GM12864 (cell line): ENCODE measurements around the gene KMT2C.

Experiments
- DNase-seq: peaks from one replicate; pipeline ENCODE4 v3.0.0-alpha.2; 2011; ENCODE audit warnings: low read depth
- H3K4me3 ChIP-seq: 2 replicates; pipeline ENCODE4 v1.5.1; 2011; ENCODE audit warnings: mild to moderate bottlenecking, low read depth, low read length, control low read depth
- CTCF ChIP-seq: IDR thresholded peaks from 2 replicates; pipeline ENCODE4 v1.5.1; 2011; ENCODE audit warnings: low read depth, mild to moderate bottlenecking, moderate library complexity, low read length, control low read depth, inconsistent platforms; ENCODE audit errors: missing control alignments

KMT2C gene

GRCh38 chr7:152108359-152108758 is 327.4 kb downstream of the KMT2C start:
- H3K4me3 ChIP-seq: no peak overlapping the region
- no peak for TF ChIP-seq CTCF
- no peak for DNase-seq

GRCh38 chr7:152107945-152108344 is 327.9 kb downstream of the KMT2C start:
- TF ChIP-seq CTCF: no peak
- H3K4me3 ChIP-seq: no peak overlapping the region
- DNase-seq: no peak

- no peak overlapping the region for H3K4me3 ChIP-seq
- DNase-seq: no peak
- TF ChIP-seq CTCF: no peak
Measured at GRCh38 chr7:152106990-152107389, 328.8 kb downstream of the KMT2C start.

- H3K4me3 ChIP-seq: no peak overlapping the region
- no peak for TF ChIP-seq CTCF
- no peak for DNase-seq
Measured at GRCh38 chr7:152105205-152105604, 330.6 kb downstream of the KMT2C start.

GRCh38 chr7:152103691-152104090 is 332.1 kb downstream of the KMT2C start:
- DNase-seq: no peak
- no peak for TF ChIP-seq CTCF
- no peak overlapping the region for H3K4me3 ChIP-seq

GRCh38 chr7:152103066-152103465 is 332.7 kb downstream of the KMT2C start:
- H3K4me3 ChIP-seq: no peak overlapping the region
- no peak for DNase-seq
- TF ChIP-seq CTCF: no peak

- DNase-seq: no peak
Measured at GRCh38 chr7:152097330-152097729, 338.5 kb downstream of the KMT2C start.

More at GRCh38 chr7:152097330-152097729, 338.5 kb downstream of the KMT2C start:
- no peak overlapping the region for H3K4me3 ChIP-seq
- no peak for TF ChIP-seq CTCF
